SK-N-SH (cell line): Measurements from ENCODE around the gene ARHGAP4. TPM values are rescaled to one million over a fixed set of nuclear protein-coding genes. Genes with fewer than 3 reads are reported as not detected.
A peak's percentile ranks its signal among the peaks of the same experiment; 100 is the strongest.

ENCODE experiments used
- CTCF ChIA-PET: fragments of 300-600, 350-600 bp; formaldehyde crosslinking; extraction: SDS; loops from one replicate; lab custom pipeline; 2021; lab: Yijun Ruan, JAX
- POLR2A ChIA-PET: fragments of 350-600 bp; sonication (Branson Sonifier 250); formaldehyde crosslinking; extraction: SDS; loops from one replicate; lab custom pipeline; 2020; ENCODE audit warnings: antibody characterized with exemption, inconsistent platforms; lab: Yijun Ruan, JAX
- DNase-seq: peaks from one replicate; pipeline ENCODE4 v3.0.0; 2012
- H2AFZ ChIP-seq: fragments of 200-600 bp; sonication (generic); 2 replicates; pipeline ENCODE4 v1.8.1; 2016; ENCODE audit warnings: antibody characterized with exemption, mild to moderate bottlenecking, low read depth
- H3F3A ChIP-seq: fragments of 200-600 bp; sonication (generic); replicated peaks from 2 replicates; pipeline ENCODE3; 2016; ENCODE audit warnings: antibody characterized with exemption, mild to moderate bottlenecking; ENCODE audit not compliant: insufficient read depth
- H3K27ac ChIP-seq, 2 experiments: fragments of 200-500 bp in 1 of 2; fragments of 200-600 bp in 1 of 2; sonication (Bioruptor generic) in 1 of 2; sonication (generic), shearing (Covaris generic) in 1 of 2; 2 replicates each; pipeline versions ENCODE4 v1.5.1 to v1.6.1; 2014 to 2016; ENCODE audit warnings: low read depth in 2 of 2, inconsistent platforms in 1 of 2, low read length in 1 of 2, mild to moderate bottlenecking in 1 of 2, mixed read lengths in 1 of 2
- H3K27me3 ChIP-seq: fragments of 200-600 bp; sonication (generic), shearing (Covaris generic); 2 replicates; pipeline ENCODE4 v1.6.1; 2016; ENCODE audit warnings: mixed run types; ENCODE audit not compliant: insufficient read depth
- H3K36me3 ChIP-seq, 2 experiments: fragments of 200-500 bp in 1 of 2; fragments of 200-600 bp in 1 of 2; sonication (Bioruptor generic) in 1 of 2; sonication (generic) in 1 of 2; replicated peaks in 1 of 2; 2 replicates each; pipeline versions ENCODE3 to v1.5.1; 2014 to 2016; ENCODE audit warnings: low read length in 1 of 2, mild to moderate bottlenecking in 1 of 2; ENCODE audit not compliant: insufficient read depth in 2 of 2, control insufficient read depth in 1 of 2
- H3K4me1 ChIP-seq, 2 experiments: fragments of 200-500 bp in 1 of 2; fragments of 200-600 bp in 1 of 2; sonication (Bioruptor generic) in 1 of 2; sonication (generic), shearing (Covaris generic) in 1 of 2; 2 replicates each; pipeline versions ENCODE4 v1.5.1 to v1.6.1; 2014 to 2016; ENCODE audit warnings: low read depth in 1 of 2, low read length in 1 of 2, mixed run types in 1 of 2; ENCODE audit not compliant: insufficient read depth in 2 of 2, control insufficient read depth in 1 of 2
- H3K4me2 ChIP-seq: fragments of 200-600 bp; sonication (generic), shearing (Covaris generic); 2 replicates; pipeline ENCODE4 v1.6.1; 2017; ENCODE audit warnings: mixed run types
- H3K4me3 ChIP-seq, 2 experiments: fragments of 200-500 bp in 1 of 2; fragments of 200-600 bp in 1 of 2; sonication (Bioruptor generic) in 1 of 2; sonication (generic), shearing (Covaris generic) in 1 of 2; 2 replicates each; pipeline versions ENCODE4 v1.5.1 to v1.8.1; 2014 to 2016; ENCODE audit warnings: low read depth in 2 of 2, inconsistent platforms in 1 of 2, low read length in 1 of 2, mild to moderate bottlenecking in 1 of 2, mixed read lengths in 1 of 2, moderate library complexity in 1 of 2
- H3K79me2 ChIP-seq: fragments of 200-600 bp; sonication (generic); 2 replicates; pipeline ENCODE4 v1.8.1; 2017; ENCODE audit warnings: mild to moderate bottlenecking; ENCODE audit not compliant: insufficient read depth
- H3K9ac ChIP-seq: fragments of 200-600 bp; sonication (generic); 2 replicates; pipeline ENCODE4 v1.6.1; 2017; ENCODE audit warnings: mixed run types
- H3K9me2 ChIP-seq: fragments of 200-600 bp; sonication (generic); 2 replicates; pipeline ENCODE4 v1.6.1; 2017; ENCODE audit warnings: mixed run types
- H3K9me3 ChIP-seq: fragments of 200-600 bp; sonication (generic); 2 replicates; pipeline ENCODE4 v1.6.1; 2017; ENCODE audit warnings: mixed run types, mild to moderate bottlenecking, moderate library complexity
- H4K20me1 ChIP-seq: fragments of 200-600 bp; sonication (generic); 2 replicates; pipeline ENCODE4 v1.6.1; 2017; ENCODE audit warnings: mild to moderate bottlenecking, mixed run types; ENCODE audit not compliant: insufficient read depth
- CHD2 ChIP-seq: fragments of 150-350 bp; IDR thresholded peaks from 2 replicates; pipeline ENCODE4 v1.6.1; 2018; ENCODE audit warnings: low read length; ENCODE audit not compliant: partially characterized antibody
- CTCF ChIP-seq: fragments of 200-600 bp; sonication (generic); IDR thresholded peaks from 2 replicates; pipeline ENCODE4 v1.6.1; 2017; ENCODE audit warnings: antibody characterized with exemption, mild to moderate bottlenecking, moderate library complexity
- EP300 ChIP-seq, 2 experiments: IDR thresholded peaks; 2 replicates each; pipeline versions ENCODE4 v1.4.0 to v1.6.1; 2012; ENCODE audit warnings: borderline replicate concordance in 1 of 2, low read depth in 1 of 2, low read length in 1 of 2
- GATA2 ChIP-seq: sonication (generic); formaldehyde crosslinking; IDR thresholded peaks from 2 replicates; pipeline ENCODE4 v1.5.0; 2020; ENCODE audit warnings: mild to moderate bottlenecking, missing genetic modification reagents
- JUND ChIP-seq: IDR thresholded peaks from 2 replicates; pipeline ENCODE4 v1.4.0; 2012
- MAX ChIP-seq: IDR thresholded peaks from 2 replicates; pipeline ENCODE4 v1.4.0; 2012; ENCODE audit warnings: low read depth
- MEF2A ChIP-seq: IDR thresholded peaks from 2 replicates; pipeline ENCODE4 v1.4.0; 2012; ENCODE audit warnings: low read depth, borderline replicate concordance
- MXI1 ChIP-seq: IDR thresholded peaks from 2 replicates; pipeline ENCODE4 v1.6.1; 2012; ENCODE audit warnings: mild to moderate bottlenecking, low read depth, low read length, improper control_type of control experiment
- RXRA ChIP-seq: IDR thresholded peaks from 2 replicates; pipeline ENCODE4 v1.4.0; 2012; ENCODE audit warnings: low read depth, mild to moderate bottlenecking, borderline replicate concordance
- SIN3A ChIP-seq: IDR thresholded peaks from 2 replicates; pipeline ENCODE4 v1.6.1; 2012; ENCODE audit warnings: low read depth, mild to moderate bottlenecking, low read length, moderate library complexity, borderline replicate concordance
- TEAD4 ChIP-seq: IDR thresholded peaks from 2 replicates; pipeline ENCODE4 v1.4.0; 2012; ENCODE audit warnings: mild to moderate bottlenecking, borderline replicate concordance; ENCODE audit not compliant: insufficient read depth
- USF1 ChIP-seq: IDR thresholded peaks from 2 replicates; pipeline ENCODE4 v1.4.0; 2012; ENCODE audit warnings: low read depth, borderline replicate concordance
- YY1 ChIP-seq: IDR thresholded peaks from 2 replicates; pipeline ENCODE4 v1.4.0; 2012; ENCODE audit warnings: low read depth, mild to moderate bottlenecking
- WGBS: methylation state at CpG from one replicate; pipeline ENCODE4 v1.1.6; 2017; ENCODE audit warnings: low lambda C conversion rate; 5-methylcytosine and 5-hydroxymethylcytosine counted together
- polyA plus RNA-seq, 3 experiments: library from polyadenylated mRNA; depleted of rRNA; stranded (reverse); fragments of >200 nt; gene quantifications; 2 replicates each; pipeline ENCODE4 v1.2.3, GENCODE V29; 2012

The ARHGAP4 gene
- polyA plus RNA-seq, 1 of the 3 experiments (the other 2 are of a cell fraction) = 1.6 TPM

GRCh38 chrX:153922932-153923857 is 2.9 kb downstream of the ARHGAP4 start (continued):
- TF ChIP-seq USF1 (no peak), CHD2 (peak; percentile 22), MAX (no peak), EP300 (IDR thresholded peaks at IDR 0.05; ENCODE audit: borderline replicate concordance in 1 of 2, low read depth in 1 of 2, low read length in 1 of 2) (no peak), YY1 (no peak), RXRA (no peak), CTCF (peak; percentile 62), MEF2A (no peak), JUND (no peak), TEAD4 (no peak)

GRCh38 chrX:153921511-153922446 is 4.3 kb downstream of the ARHGAP4 start:
- no peaks in the 10 kb centered on the region for H3K9me2 ChIP-seq
- H3K9me3 ChIP-seq = no peaks in the 10 kb centered on the region
- peaks cover 44% of the 10 kb centered on the region for H3K27me3 ChIP-seq
- no peak overlapping the region for H3K4me2 ChIP-seq
- peak; percentile 78 for DNase-seq
- TF ChIP-seq EP300 (IDR thresholded peaks at IDR 0.05; ENCODE audit: borderline replicate concordance in 1 of 2, low read depth in 1 of 2, low read length in 1 of 2) (0 out of 4 replicates have a peak, but pooled peaks of 1 of the 2 experiments have one; percentile 17), SIN3A (no peak), GATA2 (CRISPR knock-in tag) (no peak), MXI1 (no peak), YY1 (no peak)
- WGBS = 40% methylated on average over 15 of the region's 40 CpGs
- no peak overlapping the region for H3K9ac ChIP-seq
- ChIA-PET POLR2A (interaction anchor here (1.0 to 3.0 kb wide), 6 partner anchors 11 to 156 kb away, joined by 3 to 14 read pairs (median 7); partner anchors contain the start of genes IDH3G, NAA10 and SSR4), CTCF (interaction anchor here (0.9 to 16.7 kb wide), 18 partner anchors 9 to 162 kb away, joined by 3 to 271 read pairs (median 4); partner anchors contain the start of genes NAA10, PLXNB3 and RENBP)
- H3F3A ChIP-seq = peaks cover 8% of the 10 kb centered on the region
- H3K4me3 ChIP-seq = no peak overlapping the region
- no peak overlapping the region for H2AFZ ChIP-seq
- peak overlapping the region in 1 of 2 experiments; percentile 92; a peak in 2 of 4 replicates for H3K27ac ChIP-seq
- H3K4me1 ChIP-seq = peaks cover 0 to 57% of the 10 kb centered on the region in 2 experiments; a peak in 1 of 4 replicates
- H4K20me1 ChIP-seq = no peaks in the 10 kb centered on the region; the same call in 1 of the 2 replicates
- no peaks in the 10 kb centered on the region for H3K79me2 ChIP-seq
- no peaks in the 10 kb centered on the region for H3K36me3 ChIP-seq
